NCI-H1105 treated with DMSO at 0.1 percent for 48 hours (cell line): ENCODE data around the gene ORAI1.
"Not testable (repeated sequence)": the region's sequence is repeated elsewhere in the genome, so short reads cannot be mapped to it uniquely, and the experiment has no call there.

Experiments used
- DNase-seq: peaks from one replicate; lab custom pipeline; 2025; lab: John Stamatoyannopoulos, UW

Gene ORAI1

DNA sequence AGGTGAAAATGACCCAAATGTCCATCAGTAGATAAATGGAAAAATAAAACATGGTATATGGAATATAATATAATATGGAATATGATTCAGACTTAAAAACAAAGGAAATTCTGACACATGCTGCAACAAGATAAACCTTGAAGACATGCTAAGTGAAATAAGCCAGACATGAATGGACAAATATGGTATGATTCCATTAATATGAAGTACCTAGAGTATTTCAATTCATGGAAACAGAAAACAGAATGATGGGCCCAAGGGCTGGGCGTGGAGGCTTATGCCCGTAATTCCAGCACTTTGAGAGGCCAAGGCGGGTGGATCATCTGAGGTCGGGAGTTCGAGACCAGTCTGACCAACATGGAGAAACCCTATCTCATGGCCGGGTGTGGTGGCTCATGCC is 22.7 kb upstream of the ORAI1 start:
- DNase-seq, result no peak

DNA sequence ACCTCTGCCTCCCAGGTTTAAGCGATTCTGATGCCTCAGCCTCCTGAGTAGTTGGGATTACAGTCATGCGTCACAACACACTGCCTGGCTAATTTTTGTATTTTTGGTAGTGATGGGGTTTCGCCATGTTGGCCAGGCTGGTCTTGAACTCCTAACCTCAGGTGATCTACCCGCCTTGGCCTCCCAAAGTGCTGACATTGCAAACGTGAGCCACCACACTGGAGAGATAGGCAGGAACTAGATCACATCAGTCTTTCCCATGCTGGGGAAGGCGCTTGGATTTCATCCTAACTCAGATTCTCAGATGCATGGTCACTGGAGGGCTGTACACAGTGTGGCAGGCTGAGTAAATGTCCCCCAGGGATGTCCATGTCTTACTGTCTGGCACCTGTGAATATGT is 18.0 kb upstream of the ORAI1 start:
- DNase-seq, result no peak

DNA sequence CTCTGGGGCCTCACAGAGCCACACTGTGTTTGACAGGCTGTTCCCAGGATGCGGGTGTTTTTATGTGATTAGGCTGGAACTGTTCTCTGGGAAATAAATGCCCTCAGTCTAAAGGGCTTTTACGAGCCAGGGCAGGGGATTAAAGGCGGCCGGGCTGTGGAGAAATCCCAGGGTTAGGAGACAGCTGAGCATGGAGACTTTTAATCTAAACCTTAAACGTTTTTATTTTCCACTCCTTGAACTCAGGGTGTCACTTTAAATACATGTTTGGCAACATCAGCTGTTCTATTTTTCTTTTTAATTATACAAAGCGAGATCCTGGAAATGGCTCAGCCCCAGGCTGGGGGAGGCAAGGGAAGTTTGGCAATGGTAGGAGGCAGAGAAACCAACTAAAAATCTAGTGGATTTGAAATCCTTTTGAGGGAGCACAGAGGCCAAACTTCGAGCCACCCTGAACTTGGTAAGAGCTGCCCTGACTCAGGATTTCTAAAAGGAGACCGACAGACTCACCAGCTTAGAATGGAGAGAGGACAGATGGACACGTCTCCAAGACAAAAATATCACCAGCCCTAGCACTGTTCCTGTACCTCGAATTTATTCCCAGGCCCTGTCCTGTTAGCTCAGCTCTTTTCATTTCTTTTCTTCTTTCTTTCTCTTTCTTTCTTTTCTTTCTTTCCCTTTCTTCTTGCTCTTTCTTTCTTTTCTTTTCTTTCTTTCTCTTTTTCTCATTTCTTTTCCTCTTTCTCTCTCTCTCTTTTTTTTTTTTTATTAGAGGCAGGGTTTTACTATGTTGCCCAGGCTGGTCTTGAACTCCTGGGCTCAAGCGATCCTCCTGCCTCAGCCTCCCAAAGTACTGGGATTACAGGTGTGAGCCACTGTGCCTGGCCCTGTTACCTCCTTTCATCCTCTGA is 15.8 kb upstream of the ORAI1 start:
- no peak for DNase-seq

DNA sequence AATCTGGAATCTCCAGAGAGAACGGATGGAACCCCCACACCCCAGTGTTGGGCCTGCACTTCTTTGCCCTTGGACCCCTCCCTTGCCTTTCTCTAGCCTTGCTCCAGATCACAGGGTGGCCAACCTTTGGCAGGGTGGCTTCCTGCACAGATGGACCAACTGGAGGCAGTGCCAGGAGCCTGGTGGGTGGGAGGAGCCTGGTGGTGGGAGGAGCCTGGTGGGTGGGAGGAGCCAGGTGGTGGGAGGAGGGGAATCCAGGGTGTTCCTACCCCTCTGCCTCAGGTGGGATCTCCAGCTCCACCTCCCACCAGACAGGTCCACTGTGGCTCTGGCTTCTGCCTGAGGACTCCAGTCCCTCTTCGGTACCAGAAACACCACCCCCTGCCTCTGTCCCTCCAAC is 15.0 kb upstream of the ORAI1 start:
- DNase-seq, result no peak

DNA sequence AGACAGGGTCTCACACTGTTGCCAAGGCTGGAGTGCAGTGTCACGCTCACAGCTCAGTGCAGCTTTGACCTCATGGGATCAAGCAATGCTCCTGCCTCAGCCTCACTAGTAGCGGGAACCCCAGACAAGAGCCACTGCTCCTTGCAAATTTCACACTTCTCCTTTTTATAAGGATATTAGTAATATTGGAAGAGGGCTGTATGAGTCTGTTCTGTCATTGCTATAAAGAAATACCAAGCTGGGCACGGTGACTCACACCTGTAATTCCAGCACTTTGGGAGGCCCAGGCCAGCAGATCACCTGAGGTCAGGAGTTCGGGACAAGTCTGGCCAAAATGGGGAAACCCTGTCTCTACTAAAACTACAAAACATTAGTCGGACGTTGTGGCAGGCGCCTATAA is 12.9 kb upstream of the ORAI1 start:
- DNase-seq, result no peak

DNA sequence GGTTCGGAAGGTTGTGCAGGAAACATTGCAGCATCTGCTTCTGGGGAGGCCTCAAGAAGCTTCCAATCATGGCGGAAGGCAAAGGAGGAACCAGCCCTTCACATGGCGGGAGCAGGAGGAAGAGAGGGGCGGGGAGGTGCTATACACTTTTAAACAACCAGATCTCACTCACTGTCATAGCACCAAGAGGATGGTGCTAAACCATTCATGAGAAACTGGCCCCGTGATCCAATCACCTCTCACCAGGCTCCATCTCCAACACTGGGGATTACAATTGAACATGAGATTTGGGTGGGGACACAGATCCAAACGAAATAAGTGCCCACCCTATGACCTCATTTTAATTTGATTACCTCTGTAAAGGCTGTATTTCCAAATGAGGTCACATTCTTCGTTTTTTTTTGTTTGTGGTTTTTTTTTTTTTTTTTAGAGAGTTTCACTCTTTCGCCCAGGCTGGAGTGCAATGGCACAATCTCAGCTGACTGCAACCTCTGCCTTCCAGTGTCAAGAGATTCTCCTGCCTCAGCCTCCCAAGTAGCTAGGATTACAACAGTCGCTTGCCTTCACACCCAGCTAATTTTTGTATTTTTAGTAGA is 11.4 kb upstream of the ORAI1 start:
- DNase-seq, result no peak

DNA sequence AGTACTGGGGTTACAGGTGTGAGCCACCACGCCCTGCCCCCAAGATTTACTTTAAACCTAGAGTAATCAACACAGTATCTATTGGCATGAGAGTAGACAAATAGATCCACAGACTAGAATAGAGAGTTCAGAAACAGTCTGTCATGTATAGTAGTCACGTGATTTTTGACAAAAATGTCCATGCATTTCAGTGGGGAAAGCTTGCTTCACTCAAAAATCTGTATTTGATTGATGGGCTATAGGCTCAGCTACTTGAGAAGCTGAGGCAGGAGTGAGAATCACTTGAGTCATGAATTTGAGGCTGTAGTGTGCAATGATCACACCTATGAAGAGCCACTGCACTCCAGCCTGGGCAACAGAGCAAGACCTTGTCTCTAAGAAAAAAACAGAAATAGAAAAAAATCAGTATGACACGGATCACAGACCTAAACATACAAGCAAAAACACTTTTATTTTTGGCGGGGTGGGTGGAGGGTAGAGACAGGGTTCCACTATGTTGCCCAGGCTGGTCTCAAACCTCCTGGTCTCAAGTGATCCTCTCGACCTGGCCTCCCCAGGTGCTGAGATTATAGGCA is 7.6 kb upstream of the ORAI1 start:
- DNase-seq, result no peak

DNA sequence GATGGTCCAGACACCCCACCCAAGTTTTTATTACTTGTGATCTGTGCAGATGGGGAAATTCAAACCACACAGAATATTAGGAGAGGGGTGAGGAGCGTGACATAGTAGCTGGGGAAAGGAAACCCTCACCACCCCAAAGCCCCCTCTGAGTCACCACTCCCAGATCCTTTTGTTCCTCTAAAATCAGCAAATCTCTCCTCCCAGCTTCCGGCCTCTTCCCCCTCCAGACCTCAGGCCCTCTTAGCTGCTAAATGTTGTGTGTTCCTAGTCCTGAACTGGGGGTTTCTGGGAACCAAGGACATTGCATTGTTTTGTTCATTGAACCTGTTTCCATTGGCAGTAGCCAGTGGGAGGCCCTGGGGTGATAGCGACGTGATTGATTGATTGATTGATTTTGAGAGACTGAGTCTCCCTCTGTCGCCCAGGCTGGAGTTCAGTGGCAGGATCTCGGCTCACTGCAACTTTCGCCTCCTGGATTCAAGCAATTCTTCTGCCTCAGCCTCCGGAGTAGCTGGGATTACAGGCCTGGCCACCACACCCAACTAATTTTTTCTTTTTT is 5.9 kb upstream of the ORAI1 start:
- no peak for DNase-seq

DNA sequence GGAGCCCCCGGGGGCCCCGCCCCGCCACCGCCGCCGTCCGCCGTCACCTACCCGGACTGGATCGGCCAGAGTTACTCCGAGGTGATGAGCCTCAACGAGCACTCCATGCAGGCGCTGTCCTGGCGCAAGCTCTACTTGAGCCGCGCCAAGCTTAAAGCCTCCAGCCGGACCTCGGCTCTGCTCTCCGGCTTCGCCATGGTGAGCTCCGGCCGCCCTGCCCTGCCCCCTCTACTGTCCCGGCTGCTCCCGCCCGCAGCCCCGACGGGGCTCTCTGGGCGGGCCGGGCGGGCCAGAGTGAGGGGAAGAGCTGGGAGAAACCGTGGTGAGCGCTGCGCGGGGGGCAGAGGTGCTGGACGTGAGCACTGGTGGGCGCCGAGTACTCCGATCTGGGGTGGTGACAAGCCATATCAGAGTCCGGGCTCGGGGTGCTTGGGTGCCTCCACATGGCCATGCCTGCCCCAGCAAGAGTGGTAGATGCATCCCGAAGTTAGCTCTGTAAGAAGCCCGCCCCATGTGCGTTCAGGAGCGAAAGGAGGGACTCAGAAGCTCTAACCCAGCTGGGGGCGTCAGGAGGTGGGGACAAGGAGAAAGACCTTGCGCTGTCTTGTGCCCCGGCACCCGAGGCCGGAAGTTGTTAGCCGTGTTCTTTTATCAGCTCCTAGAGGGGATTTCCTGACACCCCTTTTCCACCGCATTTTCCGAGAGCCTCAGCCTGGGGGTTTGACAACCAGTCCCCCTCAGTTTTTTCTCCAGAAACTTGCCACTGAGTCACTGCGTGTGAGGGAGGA is 717 bp downstream of the ORAI1 start:
- peak; percentile 44 for DNase-seq

DNA sequence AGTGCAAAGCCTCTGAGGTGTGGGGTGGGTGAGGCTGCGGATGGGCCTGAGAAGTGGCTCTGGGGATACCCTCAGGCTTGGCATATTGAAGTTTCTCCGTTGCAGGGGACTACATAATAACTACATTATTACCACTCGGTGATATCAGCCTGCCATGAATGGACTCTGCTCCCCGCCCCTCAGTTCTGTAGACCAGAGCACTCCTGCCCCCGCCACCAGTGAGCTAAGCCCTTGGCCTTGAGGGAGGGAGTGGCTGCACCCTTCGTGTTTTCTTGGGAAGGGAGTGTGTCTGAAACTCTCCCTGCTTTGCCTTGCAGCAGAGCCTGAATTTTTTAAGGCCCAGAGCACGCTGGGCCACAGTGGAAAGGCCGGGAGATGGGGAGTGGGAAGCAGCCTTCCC is 1.7 kb downstream of the ORAI1 start:
- no peak for DNase-seq

DNA sequence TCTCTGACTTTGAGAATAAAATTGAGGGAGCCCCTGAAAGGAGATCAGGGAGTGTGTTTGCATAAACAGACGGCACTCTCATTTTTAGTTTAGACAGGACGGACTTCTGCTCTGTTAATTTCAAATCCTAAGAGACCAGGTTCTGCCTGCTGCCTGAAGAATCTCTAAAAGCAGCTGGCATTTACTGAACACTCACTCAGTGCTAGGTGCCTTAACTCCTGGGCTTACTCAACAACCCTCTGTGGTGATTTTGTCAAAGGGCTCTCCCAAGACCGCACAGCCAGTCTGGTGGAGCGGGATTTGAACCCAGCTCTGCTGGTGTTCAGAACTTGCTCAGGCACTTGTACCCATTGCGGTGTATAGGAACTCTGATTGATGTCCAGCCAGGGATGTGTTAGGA is 2.2 kb downstream of the ORAI1 start:
- DNase-seq, result no peak

DNA sequence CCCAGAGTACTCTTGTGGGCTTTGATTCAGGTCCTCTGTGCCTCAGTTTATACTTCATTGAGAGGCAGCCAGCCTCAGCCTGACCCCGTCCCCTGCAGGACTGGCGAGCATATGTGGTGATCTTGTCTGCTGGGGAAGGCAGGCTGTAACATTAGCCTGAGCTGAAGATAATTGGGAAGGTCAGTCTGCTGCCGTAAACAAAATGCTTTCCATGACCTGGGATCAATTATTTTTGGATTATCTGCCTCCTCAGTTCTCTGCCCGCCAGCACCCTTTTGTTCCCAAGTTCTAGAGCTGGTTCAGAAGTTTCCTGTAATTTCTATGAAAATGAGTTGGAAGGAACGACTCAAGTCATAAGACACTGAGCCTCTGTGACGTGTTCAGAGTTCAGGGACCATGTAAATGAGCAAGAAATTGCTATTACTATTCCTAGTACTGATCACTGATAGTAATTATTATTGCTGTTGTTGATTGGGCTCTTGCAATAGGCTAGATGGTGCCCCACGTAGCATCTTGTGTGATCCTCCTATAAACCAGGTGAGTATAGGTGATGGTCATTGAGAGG is 4.5 kb downstream of the ORAI1 start:
- no peak for DNase-seq

DNA sequence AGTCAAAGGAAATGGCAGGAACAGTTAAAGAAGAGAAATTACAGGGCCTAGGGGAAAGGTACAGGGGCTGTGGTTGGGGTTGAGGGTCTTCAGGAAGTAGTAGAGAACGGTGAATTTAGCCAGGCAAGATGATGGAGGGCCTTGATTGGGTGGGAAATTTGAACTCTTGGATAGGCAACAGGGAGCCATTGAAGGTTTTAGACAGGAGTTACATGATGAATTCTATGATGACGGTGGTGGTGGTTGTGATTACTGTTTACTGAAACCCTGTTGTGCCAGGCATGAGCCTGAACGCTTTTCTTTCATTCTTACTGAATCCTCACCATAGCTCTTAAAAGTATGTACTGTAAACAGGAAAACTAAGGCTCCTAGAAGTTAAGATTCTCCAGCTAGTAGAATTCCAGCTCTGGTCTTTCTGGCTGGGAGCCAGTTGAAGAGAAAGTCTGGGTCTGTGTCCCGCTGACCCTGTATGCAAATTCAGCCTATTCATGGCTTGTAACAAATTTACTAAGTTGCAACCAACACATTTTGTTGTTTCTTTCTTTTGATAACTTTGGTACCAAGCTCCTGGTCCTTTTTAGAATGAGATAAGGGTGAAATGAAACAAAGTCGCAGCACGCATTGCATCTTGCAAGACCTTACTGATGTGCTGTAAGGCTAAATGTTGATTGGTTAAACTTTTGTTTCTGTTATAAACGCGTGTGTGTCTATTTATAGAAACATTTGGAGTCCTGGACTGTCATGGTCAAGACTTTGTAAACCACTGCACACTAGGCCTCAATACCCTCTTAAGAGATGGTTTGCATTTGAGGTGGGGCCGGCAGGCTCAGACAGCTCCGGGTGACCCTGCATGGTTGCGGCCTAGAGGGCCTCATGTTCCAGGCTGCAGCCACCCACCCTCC is 6.0 kb downstream of the ORAI1 start:
- no peak for DNase-seq

DNA sequence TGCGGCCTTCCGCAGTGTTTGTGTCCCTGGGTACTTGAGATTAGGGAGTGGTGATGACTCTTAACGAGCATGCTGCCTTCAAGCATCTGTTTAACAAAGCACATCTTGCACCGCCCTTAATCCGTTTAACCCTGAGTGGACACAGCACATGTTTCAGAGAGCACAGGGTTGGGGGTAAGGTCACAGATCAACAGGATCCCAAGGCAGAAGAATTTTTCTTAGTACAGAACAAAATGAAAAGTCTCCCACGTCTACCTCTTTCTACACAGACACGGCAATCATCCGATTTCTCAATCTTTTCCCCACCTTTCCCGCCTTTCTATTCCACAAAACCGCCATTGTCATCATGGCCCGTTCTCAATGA is 7.5 kb downstream of the ORAI1 start:
- not testable (repeated sequence) for DNase-seq

DNA sequence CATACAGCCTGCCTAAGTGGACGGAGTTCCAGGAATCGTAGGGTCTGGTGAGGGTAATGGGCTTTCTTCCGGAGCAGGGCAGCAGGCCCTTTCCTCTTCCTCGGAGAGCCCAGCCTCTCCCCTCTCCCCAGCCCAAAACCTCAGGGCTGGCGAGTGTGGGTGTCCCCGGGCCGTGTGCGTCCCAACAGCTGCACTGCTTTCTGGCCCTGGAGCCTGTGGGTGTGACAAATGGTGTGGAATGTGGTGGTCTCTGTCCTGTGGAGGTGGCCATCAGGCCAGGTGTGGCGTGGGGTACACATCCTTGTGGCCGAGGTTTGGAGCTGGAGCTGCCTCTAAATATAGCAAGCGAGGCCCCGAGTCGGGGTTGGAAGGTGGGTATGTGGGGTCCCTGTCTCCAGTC is 8.5 kb downstream of the ORAI1 start:
- DNase-seq, result no peak

DNA sequence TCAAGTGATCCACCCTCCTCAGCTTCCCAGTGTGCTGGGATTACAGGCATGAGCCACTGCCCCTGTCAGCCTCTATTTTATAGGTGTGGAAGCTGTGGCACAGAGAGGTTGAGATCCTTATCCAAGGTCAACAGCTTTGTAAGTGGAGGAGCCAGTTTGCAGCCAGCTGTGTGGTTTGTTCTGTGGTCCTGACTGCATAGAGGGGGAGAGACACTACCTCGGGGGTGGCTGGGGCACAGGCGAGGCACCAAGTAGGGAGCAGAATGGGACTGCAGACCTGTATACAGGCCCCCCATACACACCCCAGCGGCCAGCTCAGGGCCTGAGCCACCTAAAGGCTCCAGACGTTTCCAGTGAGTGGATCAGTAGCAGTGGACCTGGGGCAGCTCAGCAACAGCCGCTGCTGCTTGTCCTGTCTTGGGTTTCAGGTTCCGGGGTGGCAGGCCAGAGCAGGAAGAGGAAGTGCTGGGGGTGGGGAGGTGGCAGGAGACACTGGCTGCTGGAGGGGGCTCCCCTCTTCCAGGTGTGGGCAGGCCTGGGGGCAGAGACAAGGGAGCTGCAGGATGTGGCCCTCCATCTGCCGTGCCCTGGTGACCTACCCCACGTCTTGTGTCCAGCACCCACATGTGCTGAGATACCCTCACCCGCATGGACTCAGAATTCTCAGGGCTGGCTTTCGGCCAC is 11.0 kb downstream of the ORAI1 start:
- DNase-seq, result no peak

DNA sequence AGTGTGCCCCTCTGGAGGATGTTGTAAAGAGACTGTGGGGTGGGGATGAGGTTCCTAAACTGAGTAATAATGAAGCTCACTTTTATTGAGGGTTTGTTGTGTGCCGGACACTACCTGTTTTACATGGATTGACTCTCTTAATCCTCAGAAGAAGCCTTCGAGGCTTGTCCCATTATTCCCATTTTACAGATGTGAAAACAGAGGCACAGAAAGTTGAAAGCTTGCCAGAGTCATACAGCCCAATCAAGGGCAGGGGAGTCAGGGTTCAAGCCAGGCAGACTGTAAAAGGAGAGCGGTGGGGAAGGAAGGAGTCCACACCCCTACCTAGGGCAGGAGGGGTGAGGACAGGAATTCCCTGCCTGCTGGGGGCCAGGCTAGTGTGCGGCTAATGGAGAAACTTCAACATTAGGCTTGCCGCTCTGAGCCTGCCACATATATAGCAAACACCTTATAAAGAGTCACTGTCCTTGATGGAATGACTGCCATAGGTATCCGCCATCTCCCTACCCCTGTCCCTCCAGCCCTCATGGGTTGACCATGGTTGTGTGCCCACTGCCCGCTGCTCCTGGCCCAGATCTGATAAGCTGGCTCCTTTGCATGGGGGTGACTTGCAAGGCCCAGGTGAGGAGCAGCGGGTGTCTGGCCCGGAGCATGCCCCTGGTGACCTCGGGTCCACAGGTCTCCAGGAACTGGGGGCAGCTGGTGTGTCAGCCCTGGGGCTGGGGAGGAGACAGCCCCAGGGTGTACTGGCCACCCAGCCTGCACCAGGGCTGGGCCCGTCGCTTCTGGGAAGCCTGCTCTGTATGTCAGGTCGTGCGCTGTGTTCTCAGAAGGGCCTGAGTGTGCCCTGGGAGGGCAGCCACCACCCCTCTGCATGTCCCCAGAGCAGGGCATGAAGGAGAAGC is 12.2 kb downstream of the ORAI1 start:
- no peak for DNase-seq

DNA sequence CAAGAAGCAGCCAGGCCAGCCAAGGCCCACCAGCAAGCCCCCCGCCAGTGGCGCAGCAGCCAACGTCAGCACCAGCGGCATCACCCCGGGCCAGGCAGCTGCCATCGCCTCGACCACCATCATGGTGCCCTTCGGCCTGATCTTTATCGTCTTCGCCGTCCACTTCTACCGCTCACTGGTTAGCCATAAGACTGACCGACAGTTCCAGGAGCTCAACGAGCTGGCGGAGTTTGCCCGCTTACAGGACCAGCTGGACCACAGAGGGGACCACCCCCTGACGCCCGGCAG is 15.0 kb downstream of the ORAI1 start:
- no peak for DNase-seq

DNA sequence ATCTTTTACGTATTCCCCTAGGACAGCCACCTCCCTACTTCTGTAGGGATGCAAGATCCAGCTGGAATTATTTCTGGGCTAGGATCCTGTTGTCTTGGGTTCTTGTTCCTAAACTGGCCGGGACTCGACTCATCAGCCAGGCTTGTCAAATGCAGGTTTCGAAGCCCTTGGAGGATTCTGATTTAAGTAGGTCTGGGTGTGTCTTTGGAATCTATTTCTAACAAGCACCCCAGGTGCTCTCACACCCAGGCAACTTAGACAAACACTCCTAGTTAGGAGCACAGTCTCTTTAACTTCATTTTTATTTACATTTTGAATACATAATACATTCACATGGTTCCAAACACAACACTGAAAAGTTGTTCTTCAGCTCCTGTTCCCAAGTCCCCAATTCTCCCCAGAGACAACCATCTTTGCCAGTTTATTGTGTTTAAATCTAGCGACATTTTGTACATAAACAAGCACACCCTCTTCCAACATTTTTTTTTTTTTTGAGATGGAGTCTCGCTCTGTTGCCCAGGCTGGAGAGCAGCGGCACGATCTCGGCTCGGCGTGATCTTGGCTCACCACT is 22.2 kb downstream of the ORAI1 start:
- DNase-seq, result no peak
